ENCODE results near the gene VOPP1. TPM values are rescaled to one million over a fixed set of nuclear protein-coding genes. Genes with fewer than 3 reads are reported as not detected.
"Not testable (repeated sequence)": the region's sequence is repeated elsewhere in the genome, so short reads cannot be mapped to it uniquely, and the experiment has no call there.

VOPP1 gene
- total RNA-seq (10 to 100 TPM; 17.9 to 42.9 (median 22.9) TPM), polyA plus RNA-seq (10 to 100 TPM in 1 of 2 donors, 1 to 10 TPM in 1; 9.3 to 17.5 TPM)
- long read RNA-seq, donor 1, transcript VOPP1-201 (5 exons, 2,962 nt): major isoform, 34 of 47 reads
- long read RNA-seq, donor 1, partial matches to known transcripts: 1 of 47 reads
- long read RNA-seq, donor 1, other reads (novel, unspliced or antisense): 11 of 47 reads
- long read RNA-seq, donor 2, transcript VOPP1-201 (5 exons, 2,962 nt): major isoform, 42 of 65 reads
- long read RNA-seq, donor 2, partial matches to known transcripts: 4 of 65 reads
- long read RNA-seq, donor 2, other reads (novel, unspliced or antisense): 15 of 65 reads
- long read RNA-seq, donor 3, transcript VOPP1-201 (5 exons, 2,962 nt): major isoform, 17 of 36 reads
- long read RNA-seq, donor 3, partial matches to known transcripts: 5 of 36 reads
- long read RNA-seq, donor 3, other reads (novel, unspliced or antisense): 12 of 36 reads

DNA sequence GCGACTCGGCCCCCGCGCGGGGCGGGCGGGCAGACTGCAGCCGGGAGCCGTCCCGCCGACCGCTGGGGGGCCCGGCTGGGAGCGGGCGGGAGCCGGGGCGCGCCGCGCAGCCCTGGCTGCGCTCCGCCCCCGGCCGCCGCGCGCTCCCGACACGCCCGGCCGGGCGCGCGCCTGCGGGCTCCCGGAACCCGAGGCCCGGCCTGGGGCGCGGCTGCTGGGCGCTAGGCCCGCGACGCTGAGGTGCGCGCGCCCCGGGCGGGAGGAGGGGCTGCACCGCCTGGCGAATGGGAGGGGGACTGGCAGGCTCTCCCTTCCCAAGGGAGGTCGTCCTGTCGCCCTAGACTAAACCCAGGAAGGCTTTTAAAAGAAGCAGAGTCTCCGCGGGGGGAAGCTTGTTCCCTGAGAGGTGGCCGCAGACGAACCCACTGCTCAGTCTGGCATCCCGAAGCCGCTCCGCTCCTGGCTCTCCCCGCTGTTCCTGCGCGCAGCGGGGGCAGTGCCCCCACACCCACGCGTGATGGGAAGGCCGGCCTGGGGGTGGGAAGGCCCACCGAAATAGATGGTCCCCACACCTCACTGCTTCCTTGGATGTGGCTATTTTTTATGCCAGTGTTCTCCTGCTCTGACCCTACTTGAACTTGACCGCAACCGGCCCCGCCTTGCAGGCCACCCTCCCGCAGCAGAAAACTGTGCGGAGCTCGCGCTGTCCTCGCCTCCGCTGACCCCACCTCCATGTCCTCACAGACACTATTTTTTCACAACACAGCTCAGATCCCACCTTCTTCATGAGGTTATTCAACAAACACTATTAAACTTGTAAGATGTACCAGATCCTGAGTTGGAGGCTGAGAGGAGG lies at the start of gene VOPP1:
Gene VOPP1, minus strand, starts transcription at position 125 of the 856 bp plus-strand sequence. CDS start 178 bp downstream, outside the sequence.
- TF ChIP-seq, protein P1, sequence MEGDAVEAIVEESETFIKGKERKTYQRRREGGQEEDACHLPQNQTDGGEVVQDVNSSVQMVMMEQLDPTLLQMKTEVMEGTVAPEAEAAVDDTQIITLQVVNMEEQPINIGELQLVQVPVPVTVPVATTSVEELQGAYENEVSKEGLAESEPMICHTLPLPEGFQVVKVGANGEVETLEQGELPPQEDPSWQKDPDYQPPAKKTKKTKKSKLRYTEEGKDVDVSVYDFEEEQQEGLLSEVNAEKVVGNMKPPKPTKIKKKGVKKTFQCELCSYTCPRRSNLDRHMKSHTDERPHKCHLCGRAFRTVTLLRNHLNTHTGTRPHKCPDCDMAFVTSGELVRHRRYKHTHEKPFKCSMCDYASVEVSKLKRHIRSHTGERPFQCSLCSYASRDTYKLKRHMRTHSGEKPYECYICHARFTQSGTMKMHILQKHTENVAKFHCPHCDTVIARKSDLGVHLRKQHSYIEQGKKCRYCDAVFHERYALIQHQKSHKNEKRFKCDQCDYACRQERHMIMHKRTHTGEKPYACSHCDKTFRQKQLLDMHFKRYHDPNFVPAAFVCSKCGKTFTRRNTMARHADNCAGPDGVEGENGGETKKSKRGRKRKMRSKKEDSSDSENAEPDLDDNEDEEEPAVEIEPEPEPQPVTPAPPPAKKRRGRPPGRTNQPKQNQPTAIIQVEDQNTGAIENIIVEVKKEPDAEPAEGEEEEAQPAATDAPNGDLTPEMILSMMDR (IDR thresholded peaks at IDR 0.05): no peak
- no peaks in the 10 kb centered on the region for H3K27me3 ChIP-seq
- peak; percentile 78 to 91 (median 87) for ATAC-seq
- peak within 1 kb of the TSS; percentile 69 to 98 (median 89) for H3K4me3 ChIP-seq
- 0 to 1% methylated on average over 69 to 72 of the region's 77 CpGs for WGBS, 2 donors
- peak; percentile 58 to 76 for DNase-seq
- H3K9me3 ChIP-seq: no peaks in the 10 kb centered on the region
- intact Hi-C loops (cut with DNase I): no loop called here
- H3K36me3 ChIP-seq: no peaks in the 10 kb centered on the region
- peak within 1 kb of the TSS; percentile 77 to 96 (median 90) for H3K27ac ChIP-seq
- H3K4me1 ChIP-seq: peaks cover 8 to 68% (median 60%) of the 10 kb centered on the region in 9 donors

- intact Hi-C loops (cut with DNase I): no loop called here
- Histone ChIP-seq H3K27ac (no peak overlapping the region), H3K4me1 (no peaks in the 10 kb centered on the region), H3K9me3 (peaks cover 0 to 18% (median 0%) of the 10 kb centered on the region in 11 donors), H3K27me3 (peaks cover 0 to 6% (median 0%) of the 10 kb centered on the region in 7 donors), H3K4me3 (no peak overlapping the region), H3K36me3 (no peaks in the 10 kb centered on the region)
- DNase-seq: no peak
- 81 to 88% methylated on average over 3 of the region's 3 CpGs for WGBS, 2 donors
- no peak for ATAC-seq
- TF ChIP-seq, protein P1 (IDR thresholded peaks at IDR 0.05): no peak
These were observed 46.6 kb upstream of the VOPP1 start for GRCh38 chr7:55618913-55619312.

GRCh38 chr7:55614365-55615064 lies 42.2 kb upstream of the VOPP1 start:
- H3K27me3 ChIP-seq; H3K4me3 ChIP-seq; ATAC-seq; H3K4me1 ChIP-seq; DNase-seq; H3K27ac ChIP-seq; H3K36me3 ChIP-seq; intact Hi-C loops (cut with DNase I): not testable (repeated sequence)
- peaks cover 0 to 18% (median 0%) of the 10 kb centered on the region in 11 donors for H3K9me3 ChIP-seq
- WGBS, 2 donors: 68 to 74% methylated on average over 2 of the region's 2 CpGs

GRCh38 chr7:55609726-55610125 lies 37.4 kb upstream of the VOPP1 start:
- DNase-seq; H3K4me3 ChIP-seq; intact Hi-C loops (cut with DNase I); H3K4me1 ChIP-seq; H3K27me3 ChIP-seq; H3K27ac ChIP-seq; ATAC-seq; H3K36me3 ChIP-seq: not testable (repeated sequence)
- WGBS, 2 donors: 68 to 71% methylated on average over 1 of the region's 1 CpG
- peaks cover 0 to 18% (median 0%) of the 10 kb centered on the region in 11 donors for H3K9me3 ChIP-seq

- ATAC-seq; intact Hi-C loops (cut with DNase I): not testable (repeated sequence)
These were observed 33.4 kb upstream of the VOPP1 start for GRCh38 chr7:55605661-55606060.

More at GRCh38 chr7:55605661-55606060, 33.4 kb upstream of the VOPP1 start:
- H3K27ac ChIP-seq, H3K4me1 ChIP-seq, H3K36me3 ChIP-seq, H3K4me3 ChIP-seq, DNase-seq, H3K27me3 ChIP-seq: not testable (repeated sequence)
- peaks cover 0 to 19% (median 0%) of the 10 kb centered on the region in 11 donors for H3K9me3 ChIP-seq
